Heart left ventricle (tissue), 16 donors: ENCODE results near the gene FIP1L1. TPM values are rescaled to one million over a fixed set of nuclear protein-coding genes. Genes with fewer than 3 reads are reported as not detected.
A peak's percentile ranks its signal among the peaks of the same experiment; 100 is the strongest.

Source experiments
- ATAC-seq, 4 donors: fragments of 200-7000 bp; cut with Tn5 transposase; one replicate each; pipeline ENCODE4 v1.9.1; 2020 to 2022; ENCODE audit warnings: moderate library complexity in 4 of 4, mild to moderate bottlenecking in 3 of 4, moderate number of reproducible peaks in 1 of 4
- DNase-seq, 5 donors: peaks; one replicate each; pipeline ENCODE4 v3.0.0-alpha.2; 2020
- H3K27ac ChIP-seq, 12 donors: fragments of 200-600 bp; sonication (generic) in 4 of 12; one replicate each; pipeline versions ENCODE4 v1.5.0 to v1.8.0; 2016 to 2022; ENCODE audit warnings: mild to moderate bottlenecking in 2 of 12
- H3K27me3 ChIP-seq, 9 donors: fragments of 200-600 bp; sonication (generic) in 2 of 9; one replicate each; pipeline versions ENCODE4 v1.5.1 to v1.8.0; 2016 to 2022; ENCODE audit warnings: mild to moderate bottlenecking in 3 of 9
- H3K36me3 ChIP-seq, 9 donors: fragments of 200-600 bp; sonication (generic) in 2 of 9; one replicate each; pipeline versions ENCODE4 v1.5.0 to v1.8.0; 2018 to 2022; ENCODE audit warnings: mild to moderate bottlenecking in 2 of 9
- H3K4me1 ChIP-seq, 12 donors: fragments of 200-600 bp; sonication (generic) in 4 of 12; one replicate each; pipeline versions ENCODE4 v1.5.0 to v1.8.0; 2016 to 2022; ENCODE audit warnings: mild to moderate bottlenecking in 3 of 12
- H3K4me3 ChIP-seq, 12 donors: fragments of 200-600 bp; sonication (generic) in 4 of 12; one replicate each; pipeline versions ENCODE4 v1.5.0 to v1.8.0; 2017 to 2022; ENCODE audit warnings: mild to moderate bottlenecking in 9 of 12, moderate library complexity in 4 of 12
- H3K9me3 ChIP-seq, 12 donors: fragments of 200-600 bp; sonication (generic) in 4 of 12; one replicate each; pipeline versions ENCODE4 v1.5.0 to v1.8.0; 2016 to 2022; ENCODE audit warnings: mild to moderate bottlenecking in 1 of 12
- POLR2A ChIP-seq, 2 donors: fragments of 450-650 bp; IDR thresholded peaks; one replicate each; pipeline ENCODE4 v1.6.1; 2017; ENCODE audit warnings: antibody characterized with exemption in 2 of 2, mild to moderate bottlenecking in 2 of 2, moderate library complexity in 2 of 2
- WGBS, 4 donors: extraction: QIAGEN DNeasy Blood & Tissue Kit in 2 of 4; methylation state at CpG; one replicate each; pipeline versions ENCODE4 v1.1.5 to v1.1.7; 2013 to 2018; 5-methylcytosine and 5-hydroxymethylcytosine counted together
- intact Hi-C, 10 donors: fragments of 100-400 bp; cut with DNase I; formaldehyde crosslinking; loops; one replicate each; pipeline versions ENCODE4 v1.11.1 to v1.14.2; 2022
- polyA plus RNA-seq, 2 donors: library from polyadenylated mRNA; stranded (reverse); fragments of 200-250 nt; gene quantifications; one replicate each; pipeline ENCODE4 v1.2.3, GENCODE V29; 2013
- total RNA-seq, 9 donors: library from RNA; depleted of rRNA in 2 of 9; stranded (reverse); fragments of >200 nt in 2 of 9; fragmentation: NEBNext Ultra II Directional in 3 of 9; extraction: Animal tissue kit (Norgen Biotek cat#: 25700) in 3 of 9; gene quantifications; one replicate each; pipeline versions ENCODE4 v1.1.0 to v1.2.4, GENCODE V29; 2016 to 2023
- TF ChIP-seq, protein P1 (sequence below), 12 donors: fragments of 200-600 bp; sonication (generic) in 4 of 12; IDR thresholded peaks; one replicate each; pipeline versions ENCODE4 v1.5.0 to v1.8.0; 2018 to 2022; ENCODE audit warnings: antibody characterized with exemption in 12 of 12, mild to moderate bottlenecking in 5 of 12
- donor health status: ischemic (EF 13 %, LVEDD 7.1; RV severe dilation, severe dysfunction).
- donor health status: healthy with polysubstance abuse.
- donor health status: DM: no; HTN: yes; CAD: no.
- donor health status: DM: no; HTN: no; CAD: no.
- donor health status: ischemic (EF 25% LVEDD 6.9; RV normal size, moderate dysfunction).
- donor health status: ischemic (EF 25% LVEDD 5.7; RV mildly dilated, moderate dysfunction).
- donor health status: healthy.
- donor health status: DM: yes; HTN: yes; CAD: no.
- donor health status: ischemic (EF 35%, LVEDD 5.7; RV mildly dilated, moderate dysfunction).
- donor health status: nonischemic (EF 11% LVEDD 7.7; RV severe dilation, severe dysfunction).
- donor health status: DM: yes; HTN: yes; CAD: no.
- donor health status: PGD.
- donor health status: ischemic (EF 29% LVEDD 5.4; RV normal size, mild dysfunction).
- donor health status: nonischemic (EF 23%, LVEDD 6.1; RV moderate dilation, normal function).

FIP1L1 gene
- total and polyA plus RNA-seq, 11 donors, result 23.5 to 46.2 (median 32.8) TPM

DNA sequence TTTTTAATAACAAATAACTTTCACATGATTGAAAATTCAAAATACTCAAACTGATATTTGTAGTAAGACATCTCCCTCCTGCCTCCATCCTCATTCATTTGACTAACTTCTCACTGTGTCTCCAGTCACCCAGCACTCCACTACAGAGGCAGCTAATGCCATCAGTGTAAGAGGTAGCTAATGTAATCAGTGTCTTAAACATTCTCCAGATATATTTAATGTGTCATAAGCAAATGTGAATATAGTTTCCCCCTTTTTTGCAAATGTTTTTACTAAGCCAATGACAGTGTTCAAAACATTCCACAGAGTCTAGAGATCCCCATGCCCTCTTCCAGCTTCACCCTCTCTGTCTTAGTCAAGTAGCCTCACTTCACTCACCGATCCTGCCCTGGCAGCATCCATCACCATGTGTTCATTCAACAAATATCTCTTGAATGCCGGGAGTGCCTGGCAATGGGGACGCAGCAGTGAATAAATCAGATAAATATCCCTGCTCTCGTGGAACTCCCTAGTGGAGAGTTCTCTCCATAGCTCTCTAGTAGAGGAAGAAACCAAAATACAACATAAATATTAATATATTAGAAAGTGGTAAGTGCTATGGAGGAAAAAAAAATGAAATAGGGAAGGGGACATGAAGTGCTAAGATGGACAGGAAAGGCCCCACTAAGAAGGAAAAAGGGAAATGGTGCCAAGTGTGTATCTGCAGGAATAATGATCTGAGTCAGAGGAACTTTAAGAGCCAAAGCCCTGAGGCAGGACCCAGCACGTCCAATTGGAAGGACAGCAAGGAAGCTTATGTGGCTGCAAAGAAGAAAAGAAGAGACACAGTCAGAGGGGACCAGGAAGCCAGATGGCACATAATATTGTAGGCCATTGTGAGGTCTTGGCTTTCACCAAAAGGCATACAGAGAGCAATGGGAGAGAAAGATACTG, 30.3 kb upstream of the FIP1L1 start:
- 35 to 38% (median 36%) methylated on average over 5 of the region's 5 CpGs for whole genome bisulfite sequencing, 4 donors
- H3K36me3 ChIP-seq, result peaks cover 0 to 29% (median 7%) of the 10 kb centered on the region in 9 donors
- H3K9me3 ChIP-seq, result peaks cover 0 to 11% (median 0%) of the 10 kb centered on the region in 12 donors
- H3K4me1 ChIP-seq, result peaks cover 0 to 15% (median 8%) of the 10 kb centered on the region in 12 donors
- no peak overlapping the region for H3K4me3 ChIP-seq
- intact Hi-C loops, result no loop called here
- no peaks in the 10 kb centered on the region for H3K27me3 ChIP-seq
- ATAC-seq, result peak; percentile 65 to 91 (median 74)
- peak overlapping the region in 1 of 12 donors; percentile 6 for H3K27ac ChIP-seq
- no peak for TF ChIP-seq POLR2A (IDR thresholded peaks at IDR 0.05)
- TF ChIP-seq, protein P1, sequence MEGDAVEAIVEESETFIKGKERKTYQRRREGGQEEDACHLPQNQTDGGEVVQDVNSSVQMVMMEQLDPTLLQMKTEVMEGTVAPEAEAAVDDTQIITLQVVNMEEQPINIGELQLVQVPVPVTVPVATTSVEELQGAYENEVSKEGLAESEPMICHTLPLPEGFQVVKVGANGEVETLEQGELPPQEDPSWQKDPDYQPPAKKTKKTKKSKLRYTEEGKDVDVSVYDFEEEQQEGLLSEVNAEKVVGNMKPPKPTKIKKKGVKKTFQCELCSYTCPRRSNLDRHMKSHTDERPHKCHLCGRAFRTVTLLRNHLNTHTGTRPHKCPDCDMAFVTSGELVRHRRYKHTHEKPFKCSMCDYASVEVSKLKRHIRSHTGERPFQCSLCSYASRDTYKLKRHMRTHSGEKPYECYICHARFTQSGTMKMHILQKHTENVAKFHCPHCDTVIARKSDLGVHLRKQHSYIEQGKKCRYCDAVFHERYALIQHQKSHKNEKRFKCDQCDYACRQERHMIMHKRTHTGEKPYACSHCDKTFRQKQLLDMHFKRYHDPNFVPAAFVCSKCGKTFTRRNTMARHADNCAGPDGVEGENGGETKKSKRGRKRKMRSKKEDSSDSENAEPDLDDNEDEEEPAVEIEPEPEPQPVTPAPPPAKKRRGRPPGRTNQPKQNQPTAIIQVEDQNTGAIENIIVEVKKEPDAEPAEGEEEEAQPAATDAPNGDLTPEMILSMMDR (IDR thresholded peaks at IDR 0.05), result peak in 1 of 12 donors; percentile 9
- peak in 2 of 5 donors; percentile 25 to 42 for DNase-seq

DNA sequence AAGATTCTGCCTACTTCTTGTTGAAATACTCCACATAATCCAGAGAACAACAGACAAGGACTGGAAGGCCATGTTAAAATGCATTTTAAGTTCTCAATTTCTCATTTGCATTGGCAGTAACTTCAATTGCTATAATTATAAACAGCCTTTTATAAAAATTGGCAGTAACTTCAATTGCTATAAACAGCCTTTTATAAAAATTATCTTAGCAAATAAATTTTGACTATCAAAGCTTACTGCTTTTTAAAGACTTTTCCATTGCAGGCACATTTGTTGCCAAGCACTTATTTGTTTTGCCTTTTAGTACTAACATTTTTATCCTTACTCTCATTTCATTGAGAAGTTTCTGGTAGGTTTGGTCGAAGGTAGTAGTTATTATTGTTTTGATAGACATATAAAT, 29.4 kb upstream of the FIP1L1 start:
- 85 to 92% (median 91%) methylated on average over 1 of the region's 1 CpG for WGBS, 4 donors
- intact Hi-C loops, result no loop called here
- no peak for ATAC-seq

DNA sequence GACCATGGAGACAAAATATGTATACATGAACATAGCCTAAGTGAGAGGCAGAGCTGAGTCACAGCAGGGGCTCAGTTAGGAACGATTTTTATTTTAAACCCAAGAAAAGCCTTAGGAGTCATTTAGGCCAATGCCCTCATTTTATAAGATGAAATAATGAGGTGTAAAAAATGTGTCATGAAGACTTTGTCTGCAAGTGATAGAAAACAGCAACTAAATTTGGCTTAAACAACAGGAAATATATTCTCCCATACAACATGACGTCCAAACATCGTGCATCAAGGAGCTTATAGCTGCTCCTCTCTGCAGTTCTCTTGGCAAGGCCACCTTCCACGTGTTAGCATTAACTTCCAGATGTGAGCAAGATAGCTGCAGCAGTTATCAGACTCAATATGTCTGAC, 28.4 kb upstream of the FIP1L1 start:
- Histone ChIP-seq H3K27me3 (no peaks in the 10 kb centered on the region), H3K4me1 (peaks cover 0 to 15% (median 8%) of the 10 kb centered on the region in 12 donors), H3K4me3 (no peak overlapping the region), H3K9me3 (peaks cover 0 to 11% (median 0%) of the 10 kb centered on the region in 12 donors), H3K27ac (no peak overlapping the region), H3K36me3 (peaks cover 0 to 36% (median 16%) of the 10 kb centered on the region in 9 donors)
- no peak for TF ChIP-seq POLR2A (IDR thresholded peaks at IDR 0.05)
- TF ChIP-seq, protein P1 (IDR thresholded peaks at IDR 0.05), result no peak
- 82 to 84% (median 84%) methylated on average over 4 of the region's 4 CpGs for WGBS, 4 donors
- no peak for ATAC-seq
- intact Hi-C loops, result no loop called here
- DNase-seq, result no peak

More for the DNA sequence above, 29.4 kb upstream of the FIP1L1 start:
- H3K27me3 ChIP-seq, result no peaks in the 10 kb centered on the region
- H3K27ac ChIP-seq, result peak overlapping the region in 1 of 12 donors; percentile 6
- TF ChIP-seq POLR2A (IDR thresholded peaks at IDR 0.05), result no peak
- TF ChIP-seq, protein P1 (IDR thresholded peaks at IDR 0.05), result no peak
- no peak for DNase-seq
- peaks cover 0 to 11% (median 0%) of the 10 kb centered on the region in 12 donors for H3K9me3 ChIP-seq
- peaks cover 0 to 36% (median 16%) of the 10 kb centered on the region in 9 donors for H3K36me3 ChIP-seq
- H3K4me1 ChIP-seq, result peaks cover 0 to 15% (median 8%) of the 10 kb centered on the region in 12 donors
- H3K4me3 ChIP-seq, result no peak overlapping the region

DNA sequence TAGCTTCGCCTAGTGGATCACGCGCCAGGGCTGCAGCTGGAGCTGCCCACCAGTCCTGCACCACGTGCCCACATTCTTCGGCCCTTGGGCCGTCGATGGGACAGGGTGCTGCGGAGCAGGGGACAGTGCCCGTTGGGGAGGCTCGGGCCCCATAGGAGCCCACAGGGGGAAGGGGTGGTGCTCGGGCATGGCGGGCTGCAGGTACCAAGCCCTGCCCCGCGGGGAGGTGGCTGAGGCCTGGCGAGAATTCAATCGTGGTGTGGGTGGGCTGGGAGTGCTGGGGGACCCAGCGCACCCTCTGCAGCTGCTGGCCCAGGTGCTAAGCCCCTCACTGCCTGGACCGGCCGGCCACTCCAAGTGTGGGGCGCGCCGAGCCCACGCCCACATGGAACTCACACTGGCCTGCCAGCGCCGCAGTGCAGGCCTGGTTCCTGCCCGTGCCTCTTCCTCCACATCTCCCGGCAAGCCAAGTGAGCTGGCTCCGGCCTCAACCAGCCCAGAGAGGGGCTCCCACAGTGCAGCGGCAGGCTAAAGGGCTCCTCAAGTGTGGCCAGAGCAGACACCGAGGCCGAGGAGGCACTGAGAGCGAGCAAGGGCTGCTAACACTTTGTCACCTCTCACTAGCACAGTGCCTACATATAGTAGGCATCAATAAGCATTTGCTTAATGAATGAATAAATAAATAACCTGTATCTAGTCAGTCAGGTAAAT, 23.3 kb upstream of the FIP1L1 start:
- TF ChIP-seq POLR2A (IDR thresholded peaks at IDR 0.05), result no peak
- TF ChIP-seq, protein P1 (IDR thresholded peaks at IDR 0.05), result no peak
- intact Hi-C loops, result no loop called here
- no peaks in the 10 kb centered on the region for H3K27me3 ChIP-seq
- no peak overlapping the region for H3K4me3 ChIP-seq
- H3K9me3 ChIP-seq, result no peaks in the 10 kb centered on the region
- H3K27ac ChIP-seq, result no peak overlapping the region
- H3K36me3 ChIP-seq, result peaks cover 0 to 29% (median 16%) of the 10 kb centered on the region in 9 donors
- no peak for DNase-seq
- WGBS, 4 donors, result 95 to 99% (median 96%) methylated on average over 20 to 32 of the region's 32 CpGs
- peak in 1 of 4 donors; percentile 27 for ATAC-seq
- no peaks in the 10 kb centered on the region for H3K4me1 ChIP-seq
